Memory B cell (primary cell): Measurements from ENCODE around the gene YJU2.

ENCODE experiments used
- ATAC-seq: fragments of 150-1000 bp; cut with Tn5 transposase; 2 replicates; pipeline ENCODE4 v1.10.0; 2021; ENCODE audit warnings: low read depth, mild to moderate bottlenecking, moderate library complexity
- DNase-seq, 2 donors: peaks; one replicate each; pipeline ENCODE4 v3.0.0; 2022; ENCODE audit warnings: low spot score in 2 of 2
- H3K27ac Mint-ChIP-seq: one replicate; pipeline ENCODE4 v1.8.0; 2022; ENCODE audit warnings: mild to moderate bottlenecking, moderate library complexity, mixed read lengths
- H3K27me3 Mint-ChIP-seq: one replicate; pipeline ENCODE4 v1.8.0; 2022; ENCODE audit warnings: mixed read lengths
- H3K36me3 Mint-ChIP-seq: one replicate; pipeline ENCODE4 v1.8.0; 2022; ENCODE audit warnings: mild to moderate bottlenecking, mixed read lengths
- H3K4me1 Mint-ChIP-seq: one replicate; pipeline ENCODE4 v1.8.0; 2022; ENCODE audit warnings: mixed read lengths
- H3K4me3 Mint-ChIP-seq: one replicate; pipeline ENCODE4 v1.8.0; 2022; ENCODE audit warnings: mild to moderate bottlenecking, moderate library complexity, mixed read lengths
- H3K9me3 Mint-ChIP-seq: one replicate; pipeline ENCODE4 v1.8.0; 2022; ENCODE audit warnings: mixed read lengths

YJU2 gene

DNA sequence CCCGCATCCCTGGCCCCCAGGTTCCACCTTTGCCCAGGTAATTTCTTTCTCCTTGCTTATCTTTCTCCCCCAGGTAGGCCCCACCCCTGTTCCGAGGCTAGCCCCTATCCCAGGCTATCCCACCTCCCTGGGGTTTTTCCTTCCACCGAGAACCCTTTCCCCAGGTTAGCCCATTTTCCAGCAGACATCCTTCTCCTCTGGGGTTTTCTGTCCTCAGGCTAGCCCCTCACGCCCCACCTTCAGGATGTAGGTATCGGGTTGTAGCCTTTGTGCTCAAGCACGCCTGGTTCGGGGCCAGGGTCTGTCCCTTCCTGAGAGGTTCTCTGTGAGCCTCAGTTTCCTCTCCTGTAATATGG lies 58.4 kb downstream of the YJU2 start:
- H3K36me3 Mint-ChIP-seq, result peaks cover 2% of the 10 kb centered on the region
- peaks cover 2% of the 10 kb centered on the region for H3K9me3 Mint-ChIP-seq
- ATAC-seq (no peak), DNase-seq (no peak)
- H3K4me3 Mint-ChIP-seq, result peak overlapping the region; percentile 77
- peaks cover 14% of the 10 kb centered on the region for H3K27me3 Mint-ChIP-seq
- peaks cover 2% of the 10 kb centered on the region for H3K4me1 Mint-ChIP-seq
- H3K27ac Mint-ChIP-seq, result no peak overlapping the region

GRCh38 chr19:4305659-4306058 lies 58.8 kb downstream of the YJU2 start:
- H3K4me1 Mint-ChIP-seq, result peaks cover 2% of the 10 kb centered on the region
- ATAC-seq (no peak), DNase-seq (no peak)
- H3K27ac Mint-ChIP-seq, result no peak overlapping the region
- H3K27me3 Mint-ChIP-seq, result peaks cover 10% of the 10 kb centered on the region
- H3K36me3 Mint-ChIP-seq, result no peaks in the 10 kb centered on the region
- peak overlapping the region; percentile 77 for H3K4me3 Mint-ChIP-seq
- no peaks in the 10 kb centered on the region for H3K9me3 Mint-ChIP-seq

DNA sequence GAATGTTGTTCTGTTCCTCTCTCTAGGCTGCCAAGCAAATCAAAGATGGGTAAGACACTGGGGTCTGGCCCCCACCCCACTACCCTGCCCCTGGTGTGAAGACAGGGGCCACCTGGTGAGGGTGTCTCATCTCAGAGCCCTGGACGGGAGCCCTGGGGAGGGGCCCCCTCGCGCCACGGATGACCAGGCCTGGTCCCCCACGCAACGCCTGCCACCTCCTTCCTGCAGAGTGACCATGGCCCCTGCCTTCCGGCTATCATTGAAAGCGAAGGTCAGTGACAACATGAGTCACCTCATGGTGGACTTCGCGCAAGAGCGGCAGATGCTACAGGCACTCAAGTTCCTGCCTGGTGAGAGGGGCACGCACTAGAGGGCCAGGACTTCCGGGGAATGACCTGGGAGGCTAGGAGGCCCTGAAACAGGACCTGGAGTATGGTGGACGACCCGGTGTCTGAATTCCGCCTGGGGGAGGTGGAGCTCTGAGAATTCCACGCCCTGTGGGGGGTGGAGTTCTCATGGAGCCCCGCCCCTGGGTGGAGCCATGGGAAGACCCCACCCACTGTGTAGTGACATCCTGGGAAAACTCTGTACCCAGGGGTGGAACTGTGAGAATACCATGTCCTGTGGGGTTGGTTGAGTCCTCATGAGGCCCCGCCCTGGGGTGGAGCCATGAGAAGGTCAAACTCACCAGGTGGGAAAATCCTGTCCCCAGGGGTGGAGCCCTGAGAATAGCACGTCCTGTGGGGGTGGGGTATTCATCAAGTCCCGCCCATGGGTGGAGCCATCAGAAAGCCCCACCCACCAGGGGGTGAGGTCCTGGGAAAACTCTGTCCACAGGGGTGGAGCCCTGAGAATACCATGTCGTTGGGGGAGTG lies 63.6 kb downstream of the YJU2 start:
- H3K9me3 Mint-ChIP-seq, result no peaks in the 10 kb centered on the region
- H3K27me3 Mint-ChIP-seq, result peaks cover 4% of the 10 kb centered on the region
- no peak overlapping the region for H3K27ac Mint-ChIP-seq
- DNase-seq, result no peak
- no peak overlapping the region for H3K4me3 Mint-ChIP-seq
- no peak for ATAC-seq
- no peaks in the 10 kb centered on the region for H3K4me1 Mint-ChIP-seq
- H3K36me3 Mint-ChIP-seq, result no peaks in the 10 kb centered on the region

GRCh38 chr19:4313847-4314490 lies 67.1 kb downstream of the YJU2 start:
- peaks cover 3% of the 10 kb centered on the region for H3K4me1 Mint-ChIP-seq
- no peak overlapping the region for H3K27ac Mint-ChIP-seq
- ATAC-seq (peak; percentile 26), DNase-seq (no peak)
- peaks cover 2% of the 10 kb centered on the region for H3K27me3 Mint-ChIP-seq
- no peak overlapping the region for H3K4me3 Mint-ChIP-seq
- H3K36me3 Mint-ChIP-seq, result no peaks in the 10 kb centered on the region
- H3K9me3 Mint-ChIP-seq, result no peaks in the 10 kb centered on the region

DNA sequence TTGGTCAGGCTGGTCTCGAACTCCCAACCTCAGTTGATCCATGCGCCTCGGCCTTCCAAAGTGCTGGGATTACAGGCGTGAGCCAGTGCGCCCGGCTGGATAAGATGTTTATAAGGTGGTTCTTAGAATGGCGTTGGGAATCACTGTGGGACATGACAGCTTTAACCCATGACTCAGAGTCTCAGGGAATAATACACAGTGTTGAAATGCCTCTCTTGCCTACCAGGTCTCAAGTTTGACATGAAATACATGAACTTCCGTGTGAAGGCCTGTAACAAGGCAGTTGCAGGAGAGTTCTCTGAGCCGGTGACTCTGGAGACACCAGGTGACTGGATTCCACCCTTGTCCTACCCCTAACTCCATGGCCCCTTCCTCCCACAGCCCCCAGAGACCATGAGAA lies 70.1 kb downstream of the YJU2 start:
- no peak overlapping the region for H3K27ac Mint-ChIP-seq
- ATAC-seq, result no peak
- H3K36me3 Mint-ChIP-seq, result peaks cover 4% of the 10 kb centered on the region
- H3K27me3 Mint-ChIP-seq, result peaks cover 2% of the 10 kb centered on the region
- H3K4me3 Mint-ChIP-seq, result no peak overlapping the region
- H3K9me3 Mint-ChIP-seq, result peaks cover 9% of the 10 kb centered on the region
- no peak for DNase-seq
- H3K4me1 Mint-ChIP-seq, result peaks cover 3% of the 10 kb centered on the region

DNA sequence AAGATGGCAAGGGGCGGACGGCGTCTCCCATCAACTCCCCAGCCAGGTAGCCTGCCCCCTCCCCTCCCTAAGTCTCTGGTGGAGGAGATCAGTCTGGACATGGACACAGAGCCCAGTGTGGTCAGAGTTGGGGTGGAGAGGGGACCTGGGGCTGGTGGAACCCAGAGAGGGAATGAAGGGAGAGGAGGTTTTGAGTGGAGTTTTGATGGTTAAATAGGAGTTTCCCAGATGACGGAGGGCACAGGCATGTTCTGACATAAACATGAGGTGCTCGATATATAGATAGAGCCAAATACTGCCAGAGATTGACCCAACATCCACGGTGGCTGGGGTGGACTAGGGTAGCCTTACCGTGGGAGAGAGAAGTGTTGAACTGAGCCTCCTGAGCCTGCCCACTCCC lies 71.6 kb downstream of the YJU2 start:
- no peak overlapping the region for H3K27ac Mint-ChIP-seq
- peaks cover 3% of the 10 kb centered on the region for H3K4me1 Mint-ChIP-seq
- no peak for DNase-seq
- peaks cover 4% of the 10 kb centered on the region for H3K36me3 Mint-ChIP-seq
- no peak for ATAC-seq
- peaks cover 2% of the 10 kb centered on the region for H3K27me3 Mint-ChIP-seq
- no peak overlapping the region for H3K4me3 Mint-ChIP-seq
- H3K9me3 Mint-ChIP-seq, result peaks cover 9% of the 10 kb centered on the region
